ENCODE data around the gene KRT25.
"Not testable (repeated sequence)": the region's sequence is repeated elsewhere in the genome, so short reads cannot be mapped to it uniquely, and the experiment has no call there.

The KRT25 gene

GRCh38 chr17:40751065-40751464 lies 4.1 kb downstream of the KRT25 start:
- FAIRE-seq, result no peak

GRCh38 chr17:40750391-40750790 lies 4.7 kb downstream of the KRT25 start:
- FAIRE-seq, result no peak

GRCh38 chr17:40748666-40749065 lies 6.5 kb downstream of the KRT25 start:
- FAIRE-seq, result not testable (repeated sequence)

GRCh38 chr17:40738553-40738952 lies 16.6 kb downstream of the KRT25 start:
- FAIRE-seq, result no peak

GRCh38 chr17:40735016-40735415 lies 20.1 kb downstream of the KRT25 start:
- no peak for FAIRE-seq

- no peak for FAIRE-seq
Observed at GRCh38 chr17:40734018-40734417, 21.1 kb downstream of the KRT25 start.

- no peak for FAIRE-seq
Observed at GRCh38 chr17:40730970-40731369, 24.2 kb downstream of the KRT25 start.

- FAIRE-seq, result no peak
Observed at GRCh38 chr17:40727447-40728231, 27.5 kb downstream of the KRT25 start.

GRCh38 chr17:40726919-40727318 lies 28.2 kb downstream of the KRT25 start:
- peak; percentile 13 for FAIRE-seq

GRCh38 chr17:40724656-40725055 lies 30.5 kb downstream of the KRT25 start:
- no peak for FAIRE-seq

GRCh38 chr17:40722241-40722640 lies 32.9 kb downstream of the KRT25 start:
- no peak for FAIRE-seq

GRCh38 chr17:40720899-40721298 lies 34.2 kb downstream of the KRT25 start:
- no peak for FAIRE-seq

GRCh38 chr17:40718930-40719329 lies 36.2 kb downstream of the KRT25 start:
- FAIRE-seq, result no peak

GRCh38 chr17:40717776-40718175 lies 37.4 kb downstream of the KRT25 start:
- FAIRE-seq, result no peak

GRCh38 chr17:40714473-40714872 lies 40.7 kb downstream of the KRT25 start:
- no peak for FAIRE-seq

- no peak for FAIRE-seq
Observed at GRCh38 chr17:40707745-40708144, 47.4 kb downstream of the KRT25 start.

GRCh38 chr17:40705584-40705983 lies 49.5 kb downstream of the KRT25 start:
- FAIRE-seq, result no peak

- no peak for FAIRE-seq
Observed at GRCh38 chr17:40703652-40704051, 51.5 kb downstream of the KRT25 start, which contains the start of gene KRT24. Gene KRT24 (minus strand): TSS chr17:40703752. CDS start chr17:40703693, 59 bp downstream.

GRCh38 chr17:40702271-40702670 lies 52.9 kb downstream of the KRT25 start:
- no peak for FAIRE-seq

GRCh38 chr17:40699853-40700252 lies 55.3 kb downstream of the KRT25 start:
- FAIRE-seq, result no peak

- FAIRE-seq, result no peak
Observed at GRCh38 chr17:40699371-40699770, 55.8 kb downstream of the KRT25 start.

Data from TTC549 (cell line).